Measurements from ENCODE around the gene SELE.
"Not testable (repeated sequence)": the region's sequence is repeated elsewhere in the genome, so short reads cannot be mapped to it uniquely, and the experiment has no call there.

SELE gene

GRCh38 chr1:169722779-169723178, 11.1 kb downstream of the SELE start:
- no peak for DNase-seq

DNA sequence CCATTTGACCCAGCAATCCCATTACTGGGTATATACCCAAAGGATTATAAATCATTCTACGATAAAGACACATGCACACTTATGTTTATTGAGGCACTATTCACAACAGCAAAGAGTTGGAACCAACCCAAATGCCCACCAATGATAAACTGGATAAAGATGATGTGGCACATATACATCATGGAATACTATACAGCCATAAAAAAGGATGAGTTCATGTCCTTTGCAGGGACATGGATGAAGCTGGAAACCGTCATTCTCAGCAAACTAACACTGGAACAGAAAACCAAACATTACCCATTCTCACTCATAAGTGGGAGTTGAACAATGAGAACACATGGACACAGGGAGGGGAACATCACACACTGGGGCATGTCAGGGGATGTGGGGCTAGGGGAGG, 18.8 kb downstream of the SELE start:
- not testable (repeated sequence) for DNase-seq

DNA sequence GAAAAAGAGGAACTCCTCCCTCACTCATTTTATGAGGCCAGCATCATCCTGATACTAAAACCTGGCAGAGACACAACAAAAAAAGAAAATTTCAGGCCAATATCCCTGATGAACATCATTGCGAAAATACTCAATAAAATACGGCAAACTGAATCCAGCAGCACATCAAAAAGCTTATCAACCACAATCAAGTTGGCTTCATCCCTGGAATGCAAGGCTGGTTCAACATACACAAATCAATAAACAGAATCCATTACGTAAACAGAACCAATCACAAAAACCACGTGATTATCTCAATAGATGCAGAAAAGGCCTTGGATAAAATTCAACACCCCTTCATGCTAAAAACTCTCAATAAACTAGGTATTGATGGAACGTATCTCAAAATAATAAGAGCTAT, 20.8 kb downstream of the SELE start:
- DNase-seq: not testable (repeated sequence)

- no peak for DNase-seq
Observed at GRCh38 chr1:169712309-169712631, 21.6 kb downstream of the SELE start.

DNA sequence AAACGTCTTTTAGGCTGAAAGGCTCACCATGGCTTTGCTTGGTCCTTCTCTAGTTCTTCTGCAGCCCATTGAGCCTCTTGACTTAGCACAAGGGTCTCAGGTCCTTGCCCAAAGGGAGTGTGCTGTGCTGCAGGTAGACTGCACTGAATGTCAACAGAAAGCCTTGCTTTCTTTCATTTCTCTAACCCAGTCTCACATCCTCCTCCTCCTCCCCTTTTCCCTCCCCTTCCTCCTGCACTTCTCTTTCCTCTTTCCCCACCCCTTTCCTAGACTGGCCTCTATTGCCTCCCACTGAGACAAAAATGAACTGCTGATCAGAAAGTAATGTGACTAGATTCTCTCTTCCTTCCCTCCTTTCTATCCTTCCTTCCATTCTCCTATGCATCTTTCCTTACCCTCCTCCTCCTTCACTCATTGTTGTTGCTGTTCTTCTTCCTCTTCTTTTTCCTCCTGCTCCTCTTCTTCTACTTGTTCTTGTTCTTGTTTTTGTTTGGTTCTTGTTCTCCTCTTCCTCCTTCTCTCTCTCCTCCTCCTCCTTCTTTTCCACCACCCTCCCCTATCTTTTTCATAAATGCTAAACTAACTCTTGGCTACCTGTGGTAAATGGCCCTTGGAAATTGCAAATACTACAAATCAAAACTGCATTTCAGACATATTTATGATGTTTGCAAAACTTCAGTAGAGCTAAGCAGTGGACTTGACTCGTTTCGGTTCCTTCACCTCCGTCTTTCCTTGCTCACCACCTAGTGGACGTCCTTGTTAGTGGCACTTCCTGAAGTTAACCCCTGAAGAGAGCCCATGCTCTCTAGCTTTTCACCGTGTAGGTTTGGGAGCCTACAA, 22.2 kb downstream of the SELE start, which contains the start of gene SELL:
Gene SELL (minus strand): TSS at position 152 of the 840 bp plus-strand sequence. CDS start 122 bp downstream, at position 30.
- peak; percentile 74 to 75 for DNase-seq

GRCh38 chr1:169708647-169709046, 25.2 kb downstream of the SELE start:
- no peak for DNase-seq

GRCh38 chr1:169707912-169708604, 25.8 kb downstream of the SELE start:
- no peak for DNase-seq

- no peak for DNase-seq
Observed at GRCh38 chr1:169704797-169705196, 29.1 kb downstream of the SELE start.

DNA sequence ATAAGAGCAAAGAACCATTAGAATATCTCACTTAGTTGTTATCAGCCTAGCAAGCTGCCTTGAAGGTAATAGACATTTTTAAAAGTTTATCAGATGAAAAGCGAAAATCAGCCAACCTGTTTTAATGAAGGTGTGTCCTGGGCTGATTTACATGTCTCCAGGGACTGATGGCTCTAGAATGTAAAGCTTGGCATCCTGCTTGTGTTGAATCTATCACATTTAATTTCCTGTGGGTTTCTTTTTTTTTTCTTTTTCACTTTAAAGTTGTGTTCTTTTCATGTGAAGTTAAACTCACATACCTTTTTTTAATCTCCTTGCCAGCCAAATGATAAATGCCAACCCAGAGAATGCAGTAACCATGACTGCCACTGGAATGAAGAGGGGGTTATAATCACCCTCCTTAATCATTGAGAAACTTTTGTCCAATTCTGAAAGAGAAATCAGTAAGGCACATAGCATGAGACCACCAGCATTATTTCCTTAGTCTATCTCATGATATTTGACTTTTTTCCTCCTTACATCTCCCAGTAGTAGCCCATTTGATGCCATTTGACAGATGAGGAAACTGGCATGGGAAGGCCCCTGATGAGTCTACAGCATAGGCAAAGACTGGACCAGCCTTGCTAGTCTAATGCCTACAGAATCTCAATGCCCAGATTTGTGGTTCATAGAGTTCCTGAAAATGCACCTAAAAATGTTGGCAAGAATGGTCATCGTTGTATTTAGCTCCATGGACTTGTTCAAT, 32.4 kb downstream of the SELE start:
- no peak for DNase-seq

- DNase-seq: no peak
Observed at GRCh38 chr1:169699707-169700106, 34.2 kb downstream of the SELE start.

GRCh38 chr1:169698976-169699375, 34.9 kb downstream of the SELE start:
- no peak for DNase-seq

DNA sequence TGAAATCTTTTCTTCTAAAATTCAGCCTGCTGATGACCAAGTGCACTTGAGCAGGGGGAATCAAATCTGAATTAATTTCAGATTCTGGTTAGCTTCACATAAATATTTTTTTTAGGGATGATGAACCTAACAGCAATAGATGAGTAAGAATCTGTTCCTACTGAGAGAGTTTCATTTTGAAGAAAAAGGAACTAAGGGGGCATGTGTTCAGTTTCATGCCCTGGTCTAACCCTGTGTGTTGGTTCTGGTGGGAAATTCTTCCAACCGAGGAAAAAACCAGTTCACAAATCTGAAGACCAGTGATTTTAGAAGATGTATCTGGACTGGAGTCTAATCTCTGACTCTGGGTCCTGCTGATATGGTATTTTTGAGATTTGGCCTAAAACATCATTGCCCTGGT, 36.1 kb downstream of the SELE start:
- no peak for DNase-seq

DNA sequence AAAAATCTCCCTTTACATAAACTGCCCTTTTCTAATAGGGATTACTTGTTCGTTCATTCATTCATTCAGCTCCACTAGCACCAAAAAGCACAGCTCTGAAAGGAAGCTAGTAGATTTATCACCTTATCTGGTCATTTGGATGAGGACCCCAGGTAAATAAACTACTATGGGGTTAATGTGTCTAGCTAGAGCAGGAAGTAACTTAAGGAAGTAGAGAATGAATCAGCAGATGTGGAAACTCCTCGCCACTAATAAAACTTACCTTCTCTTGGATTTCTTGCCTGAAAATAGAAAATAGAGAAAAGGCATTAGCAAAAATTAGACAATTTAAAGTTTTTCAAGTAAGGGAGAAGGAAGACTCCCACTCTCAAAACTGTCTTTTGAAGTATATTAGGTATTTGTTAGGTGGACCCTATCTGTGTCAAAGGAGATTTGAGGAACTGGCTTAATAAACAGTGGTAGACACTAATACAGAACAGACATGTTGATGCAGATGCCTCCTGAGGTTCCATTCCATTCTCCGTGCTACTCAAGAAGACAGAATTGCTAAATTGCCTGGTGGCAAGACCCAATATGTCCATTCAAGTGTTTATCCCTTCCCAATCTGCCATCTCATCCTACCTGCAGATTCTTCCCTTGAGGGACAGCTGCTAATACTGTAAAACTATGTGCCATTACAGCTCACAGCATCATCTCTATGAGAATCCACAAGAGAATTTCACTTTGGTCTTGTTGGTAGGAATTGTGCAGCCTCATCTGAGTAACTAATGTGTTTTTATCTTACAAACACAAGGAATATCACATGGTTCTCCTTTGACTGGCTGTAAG, 37.4 kb downstream of the SELE start:
- DNase-seq: no peak

- no peak for DNase-seq
Observed at GRCh38 chr1:169694304-169695075, 39.4 kb downstream of the SELE start.

DNA sequence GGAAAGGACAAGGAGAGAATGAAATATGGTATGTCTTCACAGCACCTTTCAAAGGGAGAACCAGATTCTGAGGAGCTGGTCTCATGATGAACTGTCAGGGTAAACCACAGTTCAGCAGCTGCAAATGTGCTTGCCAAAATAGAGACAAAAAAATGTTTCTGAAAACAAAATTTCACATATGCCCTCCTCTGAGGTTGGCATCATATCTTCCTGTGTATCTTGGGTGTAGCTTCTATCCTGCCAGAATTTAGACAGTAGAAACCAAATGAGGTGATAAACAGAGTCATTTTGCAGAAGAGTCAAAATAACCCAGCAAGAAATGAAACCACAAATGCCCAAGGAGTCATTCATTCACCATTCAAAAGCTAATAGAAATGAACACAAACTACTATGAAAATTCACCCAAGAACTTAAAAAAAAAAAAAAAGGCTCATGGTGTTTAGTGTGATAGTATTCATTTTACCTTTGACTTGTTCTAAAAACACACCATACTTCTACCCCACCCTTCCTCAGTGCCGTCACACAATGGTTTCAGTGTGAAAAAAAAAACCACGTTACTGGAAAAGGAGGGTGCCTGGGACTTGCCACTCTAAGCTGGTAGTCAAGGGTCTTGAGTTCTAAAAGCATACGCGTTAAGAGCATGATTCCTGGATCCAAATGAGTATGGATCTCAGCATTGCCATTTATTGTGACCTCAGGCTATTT, 41.0 kb downstream of the SELE start:
- no peak for DNase-seq

DNA sequence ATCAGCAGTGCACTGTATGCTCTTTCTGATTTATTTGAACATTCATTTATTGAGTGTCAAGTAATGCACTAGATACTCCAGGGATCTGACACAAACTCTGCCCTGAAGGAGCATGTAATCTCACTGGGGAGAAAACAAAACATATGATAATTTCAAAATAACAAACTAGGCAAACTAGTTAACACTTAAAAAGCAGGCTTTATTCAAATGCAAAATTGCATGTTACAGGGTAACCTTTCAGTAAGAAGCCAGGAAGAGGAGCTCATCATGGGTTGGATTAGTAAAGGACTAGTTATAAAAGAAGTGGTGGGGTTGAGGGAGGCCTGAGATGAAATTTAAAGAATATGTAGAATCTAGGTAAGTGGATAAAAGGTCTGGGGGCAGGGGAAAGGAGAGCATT, 43.4 kb downstream of the SELE start:
- DNase-seq: no peak

DNA sequence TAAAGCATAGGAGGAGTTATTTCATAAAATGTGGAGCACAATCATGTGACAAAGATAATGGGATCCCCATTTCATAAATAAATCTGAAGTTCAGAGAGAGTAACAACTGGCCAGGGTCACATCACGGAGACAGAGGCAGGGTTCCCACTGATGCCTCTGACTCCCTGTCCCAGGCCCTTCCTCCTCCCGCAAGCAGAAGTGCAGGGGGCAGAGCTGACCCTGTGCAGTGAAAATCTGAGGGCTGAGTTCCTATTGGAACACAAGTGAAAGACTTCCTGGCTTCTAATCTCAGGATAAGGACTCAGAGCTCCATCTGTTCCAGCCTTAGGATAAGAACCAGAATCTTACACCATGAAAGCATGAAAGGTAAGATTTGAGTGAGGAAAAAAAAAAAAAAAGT, 44.5 kb downstream of the SELE start:
- no peak for DNase-seq

- DNase-seq: not testable (repeated sequence)
Observed at GRCh38 chr1:169688377-169688776, 45.5 kb downstream of the SELE start.

DNA sequence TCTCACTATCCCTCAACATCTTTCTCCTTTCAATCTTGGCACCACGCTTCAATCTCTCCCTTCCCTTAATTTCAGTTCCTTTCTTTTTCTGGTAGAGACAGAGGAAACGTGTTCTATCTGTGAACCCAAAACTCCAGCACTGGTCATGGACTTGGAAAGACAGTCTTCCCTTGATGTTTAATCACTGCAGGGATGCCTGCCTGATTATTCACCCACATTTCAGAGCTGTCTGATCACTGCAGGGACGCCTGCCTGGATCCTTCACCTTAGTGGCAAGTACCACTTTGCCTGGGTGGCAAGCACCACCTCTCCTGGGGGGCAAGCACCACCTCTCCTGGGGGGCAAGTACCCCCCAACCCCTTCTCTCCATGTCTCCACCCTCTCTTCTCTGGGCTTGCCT, 50.2 kb downstream of the SELE start:
- no peak for DNase-seq

DNA sequence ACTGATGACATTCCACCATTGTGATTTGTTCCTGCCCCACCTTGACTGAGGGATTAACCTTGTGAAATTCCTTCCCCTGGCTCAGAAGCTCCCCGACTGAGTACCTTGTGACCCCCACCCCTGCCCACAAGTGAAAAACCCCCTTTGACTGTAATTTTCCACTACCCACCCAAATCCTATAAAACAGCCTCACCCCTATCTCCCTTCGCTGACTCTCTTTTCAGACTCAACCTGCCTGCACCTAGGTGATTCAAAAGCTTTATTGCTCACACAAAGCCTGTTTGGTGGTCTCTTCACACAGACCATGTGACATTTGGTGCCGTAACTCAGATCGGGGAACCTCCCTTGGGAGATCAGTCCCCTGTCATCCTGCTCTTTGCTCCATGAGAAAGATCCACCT, 50.7 kb downstream of the SELE start:
- DNase-seq: not testable (repeated sequence)

DNA sequence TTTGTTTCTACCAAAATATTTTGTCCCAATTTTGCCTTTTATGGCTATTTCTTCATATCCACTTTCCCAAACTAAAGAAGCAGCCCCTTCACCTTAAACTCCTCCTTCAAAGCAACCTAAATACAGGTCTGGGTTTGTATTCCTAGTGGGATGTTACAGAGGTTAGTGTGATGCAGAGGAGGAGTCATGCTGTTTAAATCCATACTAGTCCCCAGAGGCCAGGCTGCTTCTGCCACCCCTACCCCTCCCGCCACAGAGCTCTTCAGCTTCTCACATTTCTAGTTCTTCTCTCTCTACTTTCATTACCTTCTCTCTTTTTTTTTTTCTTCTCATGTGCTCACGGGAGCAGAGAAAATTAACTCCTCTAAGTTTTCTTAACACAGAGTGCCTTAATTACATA, 51.8 kb downstream of the SELE start:
- DNase-seq: no peak

Data from stimulated activated CD4-positive, alpha-beta T cell treated with anti-CD3 and anti-CD28 coated beads, Interleukin-2, amount 100 ng/mL, for 24 hours (primary cell).